Measurements from ENCODE around the gene IRF8.
A peak's percentile ranks its signal among the peaks of the same experiment; 100 is the strongest.

Gene IRF8

GRCh38 chr16:85908889-85909589 is 10.1 kb downstream of the IRF8 start:
- no peak overlapping the region for H3K4me3 ChIP-seq (replicated peaks in 1 of 2; ENCODE audit: low read depth in 2 of 2, low read length in 2 of 2)
- TF ChIP-seq, protein P1, sequence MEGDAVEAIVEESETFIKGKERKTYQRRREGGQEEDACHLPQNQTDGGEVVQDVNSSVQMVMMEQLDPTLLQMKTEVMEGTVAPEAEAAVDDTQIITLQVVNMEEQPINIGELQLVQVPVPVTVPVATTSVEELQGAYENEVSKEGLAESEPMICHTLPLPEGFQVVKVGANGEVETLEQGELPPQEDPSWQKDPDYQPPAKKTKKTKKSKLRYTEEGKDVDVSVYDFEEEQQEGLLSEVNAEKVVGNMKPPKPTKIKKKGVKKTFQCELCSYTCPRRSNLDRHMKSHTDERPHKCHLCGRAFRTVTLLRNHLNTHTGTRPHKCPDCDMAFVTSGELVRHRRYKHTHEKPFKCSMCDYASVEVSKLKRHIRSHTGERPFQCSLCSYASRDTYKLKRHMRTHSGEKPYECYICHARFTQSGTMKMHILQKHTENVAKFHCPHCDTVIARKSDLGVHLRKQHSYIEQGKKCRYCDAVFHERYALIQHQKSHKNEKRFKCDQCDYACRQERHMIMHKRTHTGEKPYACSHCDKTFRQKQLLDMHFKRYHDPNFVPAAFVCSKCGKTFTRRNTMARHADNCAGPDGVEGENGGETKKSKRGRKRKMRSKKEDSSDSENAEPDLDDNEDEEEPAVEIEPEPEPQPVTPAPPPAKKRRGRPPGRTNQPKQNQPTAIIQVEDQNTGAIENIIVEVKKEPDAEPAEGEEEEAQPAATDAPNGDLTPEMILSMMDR (IDR thresholded peaks at IDR 0.05; ENCODE audit: low read depth, low read length) = no peak

GRCh38 chr16:85909932-85910853 is 11.2 kb downstream of the IRF8 start:
- TF ChIP-seq, protein P1 (IDR thresholded peaks at IDR 0.05; ENCODE audit: low read depth, low read length) = no peak
- H3K4me3 ChIP-seq (replicated peaks in 1 of 2; ENCODE audit: low read depth in 2 of 2, low read length in 2 of 2) = no peak overlapping the region
- no peak for DNase-seq (ENCODE audit: low read depth in 2 of 2)

More at GRCh38 chr16:85908889-85909589, 10.1 kb downstream of the IRF8 start:
- no peak for DNase-seq (ENCODE audit: low read depth in 2 of 2)

DNA sequence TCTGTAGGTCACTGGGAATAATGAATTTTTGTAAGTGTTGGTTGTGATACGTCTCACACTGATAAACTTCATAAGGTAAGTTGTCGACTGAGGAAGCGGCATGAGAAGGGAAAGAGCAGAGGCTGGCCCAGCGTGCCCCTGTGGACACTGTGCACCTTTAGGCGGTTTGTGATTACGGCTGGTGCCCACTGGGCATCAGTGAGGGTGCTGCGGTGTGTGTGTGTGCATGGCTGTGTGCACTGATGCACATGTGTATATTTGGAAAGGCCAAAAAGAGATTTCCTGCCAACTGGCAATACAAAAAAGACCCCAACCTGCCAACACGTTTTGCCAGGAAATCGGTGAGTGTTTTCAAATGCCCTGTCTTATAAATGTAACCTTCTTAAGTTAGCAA is 11.9 kb downstream of the IRF8 start:
- no peak for DNase-seq (ENCODE audit: low read depth in 2 of 2)
- TF ChIP-seq, protein P1 (IDR thresholded peaks at IDR 0.05; ENCODE audit: low read depth, low read length) = no peak
- H3K4me3 ChIP-seq (replicated peaks in 1 of 2; ENCODE audit: low read depth in 2 of 2, low read length in 2 of 2) = no peak overlapping the region

DNA sequence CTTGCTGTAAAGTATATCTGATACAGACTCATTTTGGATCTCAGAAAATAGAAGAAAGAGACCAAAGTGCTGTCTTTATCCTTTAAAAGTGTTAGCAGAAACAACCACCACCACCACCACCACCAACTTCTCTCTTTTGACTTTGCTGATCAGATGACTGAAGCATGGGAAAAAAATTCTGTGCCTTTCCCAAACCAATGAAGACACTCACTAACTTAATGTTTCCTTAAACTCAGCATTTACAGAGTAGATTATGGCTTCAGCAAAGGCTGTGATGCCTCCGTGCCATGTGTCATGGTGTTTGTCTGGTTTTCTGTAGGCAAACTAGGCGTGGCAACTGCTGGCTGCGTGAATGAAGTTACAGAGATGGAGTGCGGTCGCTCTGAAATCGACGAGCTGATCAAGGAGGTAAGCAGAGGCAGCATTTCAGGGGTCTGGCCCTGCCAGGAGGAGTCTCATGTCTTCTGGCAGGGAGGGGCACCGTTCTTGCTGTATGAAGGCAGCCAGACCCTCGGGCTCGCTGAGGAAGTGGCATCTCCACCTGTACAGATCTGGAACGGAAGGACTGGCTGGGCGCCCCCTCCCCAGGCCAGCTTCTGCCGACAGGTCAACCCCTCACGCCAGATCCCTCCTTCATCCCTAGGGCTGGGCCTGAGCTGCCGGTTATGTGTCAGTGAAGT is 12.4 kb downstream of the IRF8 start:
- no peak overlapping the region for H3K4me3 ChIP-seq (replicated peaks in 1 of 2; ENCODE audit: low read depth in 2 of 2, low read length in 2 of 2)
- no peak for DNase-seq (ENCODE audit: low read depth in 2 of 2)
- TF ChIP-seq, protein P1 (IDR thresholded peaks at IDR 0.05; ENCODE audit: low read depth, low read length) = no peak

GRCh38 chr16:85912211-85912974 is 13.4 kb downstream of the IRF8 start:
- no peak overlapping the region for H3K4me3 ChIP-seq (replicated peaks in 1 of 2; ENCODE audit: low read depth in 2 of 2, low read length in 2 of 2)
- TF ChIP-seq, protein P1 (IDR thresholded peaks at IDR 0.05; ENCODE audit: low read depth, low read length) = no peak
- peak; percentile 44 to 96 for DNase-seq (ENCODE audit: low read depth in 2 of 2)

GRCh38 chr16:85913141-85913601 is 14.2 kb downstream of the IRF8 start:
- TF ChIP-seq, protein P1 (IDR thresholded peaks at IDR 0.05; ENCODE audit: low read depth, low read length) = no peak
- no peak overlapping the region for H3K4me3 ChIP-seq (replicated peaks in 1 of 2; ENCODE audit: low read depth in 2 of 2, low read length in 2 of 2)
- no peak for DNase-seq (ENCODE audit: low read depth in 2 of 2)

Measured in cardiac fibroblast (primary cell).